Activated CD8-positive, alpha-beta memory T cell treated with anti-CD3 and anti-CD28 coated beads for 36 hours (primary cell): Measurements from ENCODE around the gene MED29. TPM values are rescaled to one million over a fixed set of nuclear protein-coding genes. Genes with fewer than 3 reads are reported as not detected.

Experiments used
- CTCF ChIA-PET: fragments of 350-600 bp; sonication (Branson Sonifier 250); formaldehyde crosslinking; loops from one replicate; lab custom pipeline; 2021; ENCODE audit warnings: antibody characterized with exemption; lab: Charles Lee
- POLR2A ChIA-PET: fragments of 350-600 bp; sonication (Branson Sonifier 250); formaldehyde crosslinking; loops from one replicate; lab custom pipeline; 2021; ENCODE audit warnings: antibody characterized with exemption; lab: Charles Lee
- total RNA-seq, 2 experiments: library from RNA; stranded (reverse); gene quantifications; one replicate each; pipeline ENCODE4 v1.2.3, GENCODE V29; 2021

Gene MED29
- total RNA-seq, 2 experiments from 2014 or later, result 28.7 to 30.3 TPM

DNA sequence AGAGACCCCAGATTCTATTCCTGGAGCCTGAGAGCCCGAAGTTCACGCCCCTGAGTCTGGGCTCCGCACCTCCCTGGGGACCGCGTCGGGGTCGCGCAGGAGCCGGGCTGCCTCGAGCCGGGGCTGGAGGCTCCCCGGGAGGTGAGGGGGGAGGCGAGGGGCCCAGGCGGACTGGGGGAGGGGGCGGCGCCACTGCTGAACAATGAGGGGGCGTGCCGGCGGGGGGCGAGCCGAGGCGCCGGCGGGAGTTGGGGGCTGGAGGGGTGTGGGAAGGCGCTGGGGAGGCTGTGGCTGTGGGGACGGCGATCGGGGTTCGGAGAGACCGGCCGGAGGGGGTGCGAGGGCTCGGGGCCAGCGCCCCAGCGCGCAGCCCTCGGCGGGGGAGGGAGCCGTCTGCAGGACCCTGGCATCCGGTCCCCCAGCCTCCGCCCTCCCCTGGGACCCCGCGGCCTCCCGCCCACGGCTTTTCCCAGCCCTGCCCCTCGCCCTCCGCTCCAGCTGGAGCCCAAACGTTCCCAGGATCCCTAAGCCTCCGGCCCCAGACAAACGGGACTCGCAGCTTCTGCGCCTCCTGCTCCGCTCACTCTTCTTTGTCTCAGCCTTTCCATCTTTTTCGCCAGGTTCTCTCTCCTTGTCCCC is 22.2 kb downstream of the MED29 start:
- ChIA-PET POLR2A (interaction anchor here (1.2 kb wide), 1 partner anchor 22 kb away, joined by 6 read pairs; the partner anchor contains the start of gene RPS16), CTCF (interaction anchor here (0.6 to 1.3 kb wide), 4 partner anchors 10 to 41 kb away, joined by 4 to 5 read pairs (median 4); no protein-coding TSS in a partner anchor)

DNA sequence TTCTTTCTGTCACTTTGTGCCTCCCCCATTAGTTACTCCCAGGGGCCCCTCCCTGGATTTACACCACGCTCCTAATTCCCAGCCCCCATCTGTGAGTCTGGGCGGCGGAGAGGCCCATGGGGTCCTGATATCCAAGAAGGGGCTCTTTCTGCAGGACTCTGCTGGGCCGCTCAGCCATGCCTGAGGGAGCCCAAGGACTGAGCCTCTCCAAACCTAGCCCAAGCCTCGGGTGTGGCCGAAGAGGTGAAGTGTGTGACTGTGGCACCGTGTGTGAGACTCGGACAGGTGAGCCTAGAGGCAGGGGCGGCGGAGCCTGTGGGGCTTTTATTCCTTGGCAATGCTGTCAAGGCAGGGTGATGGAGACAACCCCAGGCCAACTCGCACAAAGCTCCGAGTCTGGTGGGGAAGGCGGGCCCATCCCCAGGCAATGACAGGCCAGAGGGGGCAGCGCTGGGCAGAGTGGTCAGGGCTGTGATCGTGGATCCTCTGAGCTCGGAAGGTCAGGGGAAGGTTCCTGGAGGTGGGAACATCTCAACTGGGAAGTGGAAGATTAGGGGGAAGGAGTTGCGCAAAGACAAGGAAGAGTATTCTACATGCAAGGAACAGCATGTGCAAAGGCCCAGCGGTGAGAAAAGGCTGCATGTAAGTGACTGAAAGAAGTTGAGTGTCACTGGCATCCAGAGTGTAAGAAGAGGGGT is 22.9 kb downstream of the MED29 start:
- POLR2A ChIA-PET, result interaction anchor here (1.2 kb wide), 1 partner anchor 22 kb away, joined by 6 read pairs; the partner anchor contains the start of gene RPS16

DNA sequence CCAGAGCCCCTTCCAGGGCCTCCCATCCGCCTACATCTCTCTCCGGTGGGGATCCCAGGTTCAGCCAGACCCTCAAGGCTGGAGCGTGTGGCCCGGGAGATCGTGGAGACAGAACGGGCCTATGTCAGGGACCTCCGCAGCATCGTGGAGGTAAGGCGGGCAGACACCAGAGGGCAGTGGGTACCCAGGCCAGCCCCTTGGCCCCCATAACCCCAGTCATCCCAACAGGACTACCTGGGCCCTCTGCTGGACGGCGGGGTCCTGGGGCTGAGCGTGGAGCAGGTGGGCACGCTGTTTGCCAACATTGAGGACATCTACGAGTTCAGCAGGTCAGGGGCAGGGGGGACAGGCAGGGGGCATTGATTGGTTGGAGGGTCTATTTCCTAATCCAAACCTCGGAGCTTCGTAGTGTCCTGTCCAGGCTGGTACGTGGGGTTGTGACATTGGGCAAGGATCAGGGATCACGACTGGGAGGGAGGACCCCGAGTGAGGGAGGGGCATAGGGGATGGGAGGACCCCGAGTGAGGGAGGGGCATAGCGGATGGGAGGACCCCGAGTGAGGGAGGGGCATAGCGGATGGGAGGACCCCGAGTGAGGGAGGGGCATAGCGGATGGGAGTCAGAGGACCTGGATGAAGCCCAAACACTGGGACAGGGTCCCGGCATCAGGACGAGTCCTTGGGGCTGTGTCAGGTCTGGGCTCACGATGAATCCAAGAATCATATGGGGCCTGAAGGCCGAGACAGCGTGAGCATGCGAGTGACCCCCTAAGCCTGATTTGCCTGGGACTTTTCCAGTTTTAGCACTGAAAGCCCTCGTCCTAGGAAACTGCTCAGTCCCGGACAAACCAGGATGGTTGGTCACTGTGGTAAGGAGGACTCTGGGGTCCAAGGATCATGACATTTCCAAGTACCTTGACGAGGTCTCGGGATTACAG is 24.2 kb downstream of the MED29 start:
- CTCF ChIA-PET, result interaction anchor here (1.0 to 1.4 kb wide), 4 partner anchors 8 to 23 kb away, joined by 3 to 8 read pairs (median 4); no protein-coding TSS in a partner anchor
- POLR2A ChIA-PET, result no interaction called here

More for the DNA sequence above, 22.9 kb downstream of the MED29 start:
- CTCF ChIA-PET, result interaction anchor here (0.6 to 1.4 kb wide), 5 partner anchors 9 to 40 kb away, joined by 4 to 8 read pairs (median 4); no protein-coding TSS in a partner anchor

DNA sequence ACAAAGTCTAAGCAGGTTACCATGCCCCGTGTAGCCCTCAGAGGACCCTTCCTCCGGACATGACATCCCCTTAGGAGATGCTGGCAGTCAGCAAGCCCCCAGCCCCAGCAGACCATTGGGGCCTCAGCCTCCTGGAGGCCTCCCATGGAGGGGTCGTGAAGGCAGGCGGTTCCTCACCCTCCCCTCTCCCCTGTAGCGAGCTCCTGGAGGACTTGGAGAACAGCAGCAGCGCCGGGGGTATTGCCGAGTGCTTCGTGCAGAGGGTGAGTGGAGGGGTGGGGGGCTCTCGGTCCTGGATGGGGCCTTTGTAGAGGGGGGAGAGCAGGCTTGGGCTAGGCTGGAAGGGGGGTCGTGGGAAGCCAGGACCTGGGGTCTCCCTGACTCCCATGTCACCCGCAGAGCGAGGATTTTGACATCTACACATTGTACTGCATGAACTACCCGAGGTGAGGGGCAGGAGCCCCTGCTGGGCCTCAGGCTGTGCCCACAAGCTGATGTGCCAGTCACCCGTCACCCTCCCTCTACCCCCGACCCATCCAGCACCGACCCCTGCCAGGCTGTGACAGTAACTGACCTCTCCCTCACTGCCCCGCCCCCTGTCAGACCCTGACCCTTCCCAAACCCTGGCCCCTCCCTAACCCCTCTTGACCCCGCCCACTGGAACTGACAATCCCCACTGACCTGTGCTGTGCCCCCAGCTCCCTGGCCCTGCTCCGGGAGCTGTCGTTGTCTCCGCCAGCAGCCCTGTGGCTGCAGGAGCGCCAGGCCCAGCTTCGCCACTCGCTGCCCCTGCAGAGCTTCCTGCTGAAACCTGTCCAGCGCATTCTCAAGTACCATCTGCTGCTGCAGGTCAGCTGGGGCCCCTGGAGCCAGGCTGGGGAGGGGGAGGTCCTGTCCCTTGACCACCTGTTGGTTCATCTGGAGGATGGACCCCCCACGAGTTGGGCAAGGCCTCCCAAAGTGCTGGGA is 25.3 kb downstream of the MED29 start:
- CTCF ChIA-PET, result interaction anchor here (0.6 to 1.3 kb wide), 4 partner anchors 13 to 116 kb away, joined by 3 to 4 read pairs (median 4); partner anchors contain the start of gene EID2B

DNA sequence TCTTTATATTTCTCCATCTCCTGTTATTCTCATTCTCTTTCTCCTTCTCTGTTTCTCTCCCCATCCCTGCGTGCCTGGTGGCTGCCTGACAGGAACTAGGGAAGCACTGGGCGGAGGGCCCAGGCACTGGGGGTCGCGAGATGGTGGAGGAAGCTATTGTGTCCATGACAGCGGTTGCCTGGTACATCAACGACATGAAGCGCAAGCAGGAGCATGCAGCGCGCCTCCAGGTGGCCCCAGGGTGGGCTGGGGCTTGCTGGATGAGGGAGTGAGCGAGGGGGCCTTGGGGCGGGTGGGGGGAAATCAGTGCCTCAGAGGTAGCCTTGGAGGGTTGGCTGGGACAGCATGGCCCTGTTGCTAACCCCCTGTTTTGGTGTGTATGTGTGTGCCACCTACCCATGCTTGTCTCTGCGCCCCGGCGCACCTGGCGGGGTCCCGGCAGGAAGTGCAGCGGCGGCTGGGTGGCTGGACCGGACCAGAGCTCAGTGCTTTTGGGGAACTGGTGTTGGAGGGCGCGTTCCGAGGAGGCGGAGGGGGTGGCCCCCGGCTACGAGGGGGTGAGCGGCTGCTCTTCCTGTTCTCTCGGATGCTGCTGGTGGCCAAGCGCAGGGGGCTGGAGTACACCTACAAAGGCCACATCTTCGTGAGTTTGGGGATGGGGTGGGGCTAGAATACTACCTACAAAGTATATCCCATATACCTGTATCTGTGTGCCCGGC is 26.4 kb downstream of the MED29 start:
- ChIA-PET POLR2A (no interaction called here), CTCF (interaction anchor here (1.3 kb wide), 1 partner anchor 115 kb away, joined by 4 read pairs; the partner anchor contains the start of gene EID2B)

More for the DNA sequence above, 25.3 kb downstream of the MED29 start:
- POLR2A ChIA-PET, result interaction anchor here (0.6 to 0.9 kb wide), 2 partner anchors 14 to 19 kb away, joined by 3 read pairs; partner anchors contain the start of gene RPS16

DNA sequence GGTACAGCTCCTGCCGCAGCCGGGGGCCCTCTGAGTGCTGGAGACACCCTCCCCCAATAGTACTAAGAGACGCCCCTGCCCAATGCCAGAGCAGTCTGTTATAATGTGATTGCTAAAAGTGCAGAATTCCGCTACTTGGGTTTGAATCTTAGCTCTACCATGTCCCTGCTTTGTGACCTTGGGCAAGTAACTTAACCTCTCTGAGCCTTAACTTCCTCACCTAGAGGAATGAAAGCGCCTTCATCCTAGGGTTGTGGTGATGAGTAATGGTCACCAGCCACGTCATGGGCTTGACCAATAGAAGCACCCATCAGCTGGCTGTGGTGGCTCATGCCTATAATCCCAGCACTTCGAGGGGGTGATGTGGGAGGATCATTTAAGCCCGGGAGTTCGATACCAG is 27.8 kb downstream of the MED29 start:
- ChIA-PET CTCF (interaction anchor here (0.7 kb wide), 1 partner anchor 216 kb away, joined by 3 read pairs; no protein-coding TSS in a partner anchor), POLR2A (interaction anchor here (0.6 to 0.9 kb wide), 2 partner anchors 11 to 13 kb away, joined by 3 to 4 read pairs; no protein-coding TSS in a partner anchor)

DNA sequence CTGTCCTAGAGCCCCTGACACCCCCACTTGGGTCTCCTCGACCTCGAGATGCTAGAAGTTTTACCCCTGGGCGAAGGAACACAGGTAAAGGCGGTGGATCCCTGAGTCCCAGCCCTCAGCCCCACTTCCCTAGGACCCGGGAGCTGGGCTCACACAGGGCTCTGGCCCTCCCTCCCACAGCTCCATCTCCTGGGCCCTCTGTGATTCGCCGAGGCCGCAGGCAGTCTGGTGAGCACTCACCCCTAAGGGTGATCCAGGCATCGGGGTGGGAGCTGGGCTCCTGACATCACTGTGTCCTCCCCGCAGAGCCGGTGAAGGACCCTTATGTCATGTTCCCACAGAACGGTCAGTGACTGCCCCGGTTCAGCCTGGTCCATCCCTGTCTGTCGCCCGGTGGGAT is 29.6 kb downstream of the MED29 start:
- ChIA-PET CTCF (interaction anchor here (1.6 kb wide), 1 partner anchor 23 kb away, joined by 5 read pairs; no protein-coding TSS in a partner anchor), POLR2A (no interaction called here)

DNA sequence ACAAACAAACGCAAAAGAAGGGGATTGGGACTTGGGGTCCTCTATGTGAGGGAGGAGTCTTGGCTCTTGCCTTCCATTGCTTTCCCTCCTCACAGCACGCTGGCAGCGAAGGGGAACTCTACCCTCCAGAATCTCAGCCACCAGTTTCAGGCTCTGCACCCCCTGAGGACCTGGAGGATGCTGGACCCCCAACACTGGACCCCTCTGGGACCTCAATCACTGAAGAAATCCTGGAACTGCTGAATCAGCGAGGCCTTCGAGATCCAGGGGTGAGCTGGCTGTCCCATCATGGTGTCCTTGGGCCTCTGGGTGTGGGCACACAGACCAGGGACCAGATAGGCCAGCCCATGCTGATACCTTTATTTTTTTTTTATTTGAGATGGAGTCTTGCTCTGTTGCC is 30.8 kb downstream of the MED29 start:
- POLR2A ChIA-PET, result interaction anchor here (0.7 to 0.8 kb wide), 2 partner anchors 15 to 1158 kb away, joined by 3 to 4 read pairs; partner anchors contain the start of gene ZFP36
- CTCF ChIA-PET, result interaction anchor here (0.9 to 1.6 kb wide), 3 partner anchors 14 to 52 kb away, joined by 3 to 5 read pairs (median 3); partner anchors contain the start of gene RPS16

DNA sequence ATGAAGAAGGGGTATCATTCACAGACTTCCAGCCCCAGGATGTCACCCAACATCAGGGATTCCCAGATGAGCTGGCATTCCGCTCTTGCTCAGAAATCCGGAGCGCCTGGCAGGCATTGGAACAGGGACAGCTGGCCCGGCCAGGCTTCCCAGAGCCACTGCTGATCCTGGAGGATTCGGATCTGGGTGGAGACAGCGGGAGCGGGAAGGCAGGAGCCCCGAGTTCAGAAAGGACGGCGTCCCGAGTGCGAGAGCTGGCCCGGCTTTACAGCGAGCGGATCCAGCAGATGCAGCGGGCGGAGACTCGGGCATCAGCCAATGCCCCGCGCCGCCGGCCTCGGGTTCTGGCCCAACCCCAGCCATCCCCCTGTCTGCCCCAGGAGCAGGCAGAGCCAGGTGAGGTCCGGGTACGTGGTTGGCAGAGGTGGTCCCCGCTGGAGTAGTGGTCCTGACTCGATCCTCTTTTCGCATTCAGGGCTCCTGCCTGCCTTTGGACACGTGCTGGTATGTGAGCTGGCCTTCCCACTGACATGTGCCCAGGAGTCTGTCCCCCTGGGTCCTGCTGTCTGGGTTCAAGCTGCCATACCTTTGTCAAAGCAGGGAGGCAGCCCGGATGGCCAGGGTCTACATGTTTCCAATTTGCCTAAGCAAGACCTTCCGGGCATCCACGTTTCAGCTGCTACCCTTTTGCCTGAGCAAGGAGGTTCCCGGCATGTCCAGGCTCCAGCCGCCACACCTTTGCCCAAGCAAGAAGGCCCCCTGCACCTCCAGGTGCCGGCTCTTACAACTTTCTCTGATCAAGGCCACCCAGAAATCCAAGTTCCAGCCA is 32.3 kb downstream of the MED29 start:
- POLR2A ChIA-PET, result interaction anchor here (1.0 kb wide), 1 partner anchor 13 kb away, joined by 3 read pairs; the partner anchor contains the start of gene RPS16
- CTCF ChIA-PET, result interaction anchor here (0.6 to 1.5 kb wide), 3 partner anchors 9 to 128 kb away, joined by 3 to 4 read pairs (median 3); no protein-coding TSS in a partner anchor

DNA sequence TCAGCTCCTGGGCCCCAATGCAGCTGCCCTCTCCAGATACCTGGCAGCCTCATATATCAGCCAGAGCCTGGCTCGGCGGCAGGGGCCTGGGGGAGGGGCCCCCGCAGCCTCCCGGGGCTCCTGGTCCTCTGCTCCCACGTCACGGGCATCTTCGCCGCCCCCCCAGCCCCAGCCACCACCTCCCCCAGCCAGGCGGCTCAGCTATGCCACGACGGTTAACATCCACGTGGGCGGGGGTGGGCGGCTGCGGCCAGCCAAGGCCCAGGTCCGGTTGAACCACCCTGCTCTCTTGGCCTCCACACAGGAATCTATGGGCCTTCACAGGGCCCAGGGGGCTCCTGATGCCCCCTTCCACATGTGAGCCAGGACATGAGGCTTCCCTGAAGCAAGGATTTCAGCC is 33.8 kb downstream of the MED29 start:
- CTCF ChIA-PET, result no interaction called here
- POLR2A ChIA-PET, result interaction anchor here (0.6 kb wide), 1 partner anchor 93 kb away, joined by 5 read pairs; no protein-coding TSS in a partner anchor

DNA sequence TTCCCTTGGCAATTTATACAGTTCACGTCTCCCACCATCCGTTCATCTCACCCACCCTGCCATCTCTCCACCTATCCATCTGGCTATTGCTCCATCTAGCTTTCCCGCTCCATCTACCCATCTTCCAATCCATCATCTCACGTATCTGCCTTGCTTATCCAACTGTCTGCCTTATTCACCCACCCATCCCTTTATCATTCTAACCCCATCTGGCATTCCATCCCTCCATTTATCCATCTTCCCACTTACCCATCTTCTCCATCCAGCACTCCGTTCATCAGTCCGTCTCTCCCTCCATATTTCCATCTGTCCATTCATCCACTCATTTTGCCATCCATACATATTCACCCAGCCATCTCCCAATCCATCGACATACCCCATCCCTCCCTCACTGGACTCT is 34.6 kb downstream of the MED29 start:
- POLR2A ChIA-PET, result no interaction called here
- CTCF ChIA-PET, result no interaction called here

DNA sequence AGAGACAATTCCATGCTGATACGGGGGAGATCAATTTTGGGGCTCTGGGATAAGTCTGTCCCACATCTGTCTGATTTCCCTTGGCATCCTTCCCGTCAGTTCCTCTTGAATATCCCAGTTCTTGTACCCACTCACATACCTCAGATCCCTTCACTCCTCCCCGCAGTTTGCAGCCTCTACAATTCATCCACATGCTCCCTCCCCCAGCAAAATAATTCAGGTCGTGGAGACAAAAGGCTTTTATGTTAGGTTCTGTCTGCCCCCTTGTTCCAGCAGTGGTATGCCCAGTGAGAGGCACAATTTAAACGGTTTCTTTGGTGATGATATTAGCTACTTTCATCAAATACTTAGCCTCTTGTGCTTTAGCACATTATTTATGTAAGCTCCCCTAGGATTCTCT is 35.0 kb downstream of the MED29 start:
- ChIA-PET POLR2A (no interaction called here), CTCF (interaction anchor here (1.4 kb wide), 1 partner anchor 14 kb away, joined by 3 read pairs; the partner anchor contains the start of gene PLEKHG2)

DNA sequence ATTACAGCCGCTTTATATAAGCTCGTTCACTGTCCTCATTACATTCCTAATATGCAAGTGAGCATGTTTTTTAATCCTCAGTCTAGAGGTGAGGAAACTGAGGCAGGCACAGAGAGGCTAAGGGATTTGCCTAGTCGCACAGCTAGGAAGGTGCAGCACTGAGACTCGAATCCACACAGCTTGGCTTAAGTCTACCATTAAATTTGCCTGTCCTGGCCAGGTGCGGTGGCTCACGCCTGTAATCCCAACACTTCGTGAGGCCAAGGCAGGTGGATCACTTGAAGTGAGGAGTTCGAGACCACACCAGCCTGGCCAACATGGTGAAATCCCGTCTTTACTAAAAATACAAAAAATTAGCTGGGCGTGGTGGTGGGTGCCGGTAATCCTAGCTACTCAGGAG is 36.5 kb downstream of the MED29 start:
- ChIA-PET CTCF (interaction anchor here (0.6 to 1.4 kb wide), 2 partner anchors 15 to 162 kb away, joined by 3 read pairs; partner anchors contain the start of gene PLEKHG2), POLR2A (no interaction called here)

DNA sequence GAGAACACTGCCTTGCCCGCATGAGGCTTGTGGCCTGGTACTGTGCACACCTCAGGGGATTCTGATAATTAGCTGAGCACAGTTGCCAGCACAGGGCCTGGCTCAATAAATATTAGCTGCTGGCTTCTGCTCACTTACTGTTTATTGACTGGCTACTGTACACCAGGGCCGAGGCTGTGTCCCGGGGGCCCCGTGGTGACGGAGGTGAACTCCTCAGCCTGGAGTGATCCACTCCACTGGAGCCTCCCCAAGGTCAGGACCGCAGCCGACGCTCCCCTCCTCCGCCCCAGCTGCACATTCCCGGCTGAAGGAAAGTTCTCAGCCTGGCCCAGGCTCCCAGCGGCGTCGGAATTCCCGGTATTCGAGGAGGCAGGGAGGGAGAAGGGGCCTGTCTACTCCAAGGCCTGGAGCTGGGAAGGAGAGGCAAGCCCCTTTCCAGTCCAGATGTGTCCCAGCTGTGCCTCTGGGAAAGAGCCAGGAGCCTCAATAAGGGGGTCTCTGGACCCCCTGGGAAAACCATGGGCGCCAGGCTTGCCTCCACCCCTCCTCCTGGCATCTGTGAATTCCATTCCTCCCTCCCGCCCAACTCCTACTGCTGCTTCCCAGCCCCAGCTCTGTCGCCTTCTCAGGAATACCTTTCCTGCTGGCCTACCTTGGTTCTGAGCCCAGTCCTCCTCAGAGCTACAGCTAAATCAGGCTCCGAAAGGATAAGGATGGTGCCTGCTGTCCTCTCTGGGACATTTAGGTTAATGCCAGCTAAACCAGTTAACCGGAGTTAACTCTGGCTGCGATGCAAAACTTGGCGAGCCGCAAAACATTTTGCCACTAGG is 37.3 kb downstream of the MED29 start:
- POLR2A ChIA-PET, result no interaction called here
- CTCF ChIA-PET, result interaction anchor here (0.8 to 1.3 kb wide), 2 partner anchors 12 to 16 kb away, joined by 4 read pairs; partner anchors contain the start of gene PLEKHG2
